Measurements from ENCODE around the gene POU2F3. TPM values are rescaled to one million over a fixed set of nuclear protein-coding genes. Genes with fewer than 3 reads are reported as not detected.

Gene POU2F3
- total and polyA plus RNA-seq, 2 experiments from 2014 or later = not detected

DNA sequence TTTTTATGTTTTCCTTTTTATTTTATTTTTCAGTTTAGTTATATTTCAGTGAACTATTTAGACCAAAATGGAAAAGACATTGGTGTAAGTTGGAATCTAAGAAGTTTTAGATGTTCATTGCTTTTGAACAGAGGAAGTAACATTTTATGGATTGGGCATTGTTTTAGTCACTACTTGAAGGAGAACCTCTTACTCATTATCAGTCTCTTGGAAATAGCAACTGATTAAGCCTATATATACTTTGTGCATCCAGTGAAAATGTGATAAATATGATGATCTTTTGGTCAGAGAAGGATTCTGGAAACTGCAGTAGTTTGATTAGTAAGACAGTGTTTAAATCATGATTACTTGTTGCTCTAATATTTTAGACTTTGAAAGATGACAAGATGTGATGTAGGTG is 110.7 kb downstream of the POU2F3 start:
- DNase-seq = no peak
- Histone ChIP-seq H3K9ac (no peak overlapping the region), H3K27ac (no peak overlapping the region), H2AFZ (no peak overlapping the region), H3K4me1 (ENCODE audit: insufficient read depth) (peaks cover 13% of the 10 kb centered on the region), H3K79me2 (ENCODE audit: insufficient read depth) (peaks cover 98% of the 10 kb centered on the region), H3F3A (ENCODE audit: insufficient read depth) (peaks cover 2% of the 10 kb centered on the region; the same call in 1 of the 2 replicates), H3K36me3 (ENCODE audit: low read depth) (no peaks in the 10 kb centered on the region; the same call in 1 of the 2 replicates), H3K4me3 (no peak overlapping the region), H3K9me2 (ENCODE audit: insufficient read depth) (no peaks in the 10 kb centered on the region), H4K20me1 (ENCODE audit: insufficient read depth) (peaks cover 43% of the 10 kb centered on the region), H3K27me3 (replicated peaks; ENCODE audit: insufficient read depth) (no peaks in the 10 kb centered on the region), H3K9me3 (ENCODE audit: low read depth) (no peaks in the 10 kb centered on the region), H3K4me2 (ENCODE audit: unreplicated experiment) (no peak overlapping the region)
- in situ Hi-C loops (cut with MboI) = no loop called here
- TF ChIP-seq EZH2 (IDR thresholded peaks at IDR 0.05; ENCODE audit: insufficient read depth, poor library complexity, severe bottlenecking) (no peak), EZH2phosphoT487 (IDR thresholded peaks at IDR 0.05; ENCODE audit: insufficient read depth, low read depth) (no peak)

DNA sequence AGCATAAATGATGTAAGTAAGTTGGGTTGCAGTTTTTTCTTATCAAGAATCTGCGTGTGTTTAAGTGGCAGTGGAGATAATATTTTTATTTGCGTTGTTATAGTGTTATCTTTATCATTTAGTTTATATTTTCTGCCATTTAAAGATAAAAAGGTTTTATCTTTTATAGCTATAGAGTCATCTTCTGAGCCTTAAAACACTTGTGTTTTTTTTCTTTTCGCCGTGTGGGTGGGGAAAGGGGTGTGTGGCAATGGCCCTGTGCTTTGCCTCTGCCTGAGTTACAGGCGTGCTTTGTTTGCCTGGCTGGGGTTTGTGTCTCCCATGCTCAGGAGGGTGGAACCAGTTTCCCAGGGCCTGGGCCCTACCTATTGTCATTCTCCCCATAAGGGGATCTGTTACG is 112.5 kb downstream of the POU2F3 start:
- H3F3A ChIP-seq (ENCODE audit: insufficient read depth) = 0 out of 2 replicates have a peak, but pooled peaks cover 2% of the 10 kb centered on the region
- H3K36me3 ChIP-seq (ENCODE audit: low read depth) = no peaks in the 10 kb centered on the region
- DNase-seq = no peak
- H3K9ac ChIP-seq = no peak overlapping the region
- TF ChIP-seq EZH2 (IDR thresholded peaks at IDR 0.05; ENCODE audit: insufficient read depth, poor library complexity, severe bottlenecking) (no peak), EZH2phosphoT487 (IDR thresholded peaks at IDR 0.05; ENCODE audit: insufficient read depth, low read depth) (no peak)
- H3K9me3 ChIP-seq (ENCODE audit: low read depth) = no peaks in the 10 kb centered on the region
- H3K27me3 ChIP-seq (replicated peaks; ENCODE audit: insufficient read depth) = no peaks in the 10 kb centered on the region
- in situ Hi-C loops (cut with MboI) = no loop called here
- H3K4me3 ChIP-seq = no peak overlapping the region
- H2AFZ ChIP-seq = no peak overlapping the region
- H3K4me2 ChIP-seq (ENCODE audit: unreplicated experiment) = no peak overlapping the region
- H3K9me2 ChIP-seq (ENCODE audit: insufficient read depth) = no peaks in the 10 kb centered on the region
- H3K27ac ChIP-seq = no peak overlapping the region
- peaks cover 3% of the 10 kb centered on the region for H3K4me1 ChIP-seq (ENCODE audit: insufficient read depth)
- H3K79me2 ChIP-seq (ENCODE audit: insufficient read depth) = peaks cover 98% of the 10 kb centered on the region
- peaks cover 38% of the 10 kb centered on the region; the same call in 1 of the 2 replicates for H4K20me1 ChIP-seq (ENCODE audit: insufficient read depth)
- WGBS, 2 experiments (ENCODE audit: low coverage in 1 of 2, low lambda C conversion rate in 2 of 2, missing lambda C conversion rate in 2 of 2) = 79 to 81% methylated on average over 6 of the region's 6 CpGs

DNA sequence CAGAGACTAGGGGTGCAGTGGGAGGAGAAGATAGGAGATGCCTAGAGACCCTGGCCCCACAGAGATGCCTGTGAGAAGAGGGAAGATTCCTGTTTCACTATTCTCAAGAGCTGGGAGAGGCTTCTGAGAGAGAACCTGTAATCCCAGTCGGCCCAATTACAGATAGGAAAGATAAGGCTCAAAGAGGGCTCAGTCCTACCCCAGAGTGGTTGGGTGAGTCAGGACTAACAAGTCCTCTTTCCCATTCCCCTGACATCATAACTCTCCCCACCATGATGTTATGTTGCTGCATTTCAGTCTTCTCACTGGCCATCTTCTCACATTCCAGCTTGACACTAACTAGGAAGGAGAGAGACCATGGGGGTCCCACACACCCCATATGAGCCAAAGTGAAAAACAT is 114.1 kb downstream of the POU2F3 start:
- H3K4me1 ChIP-seq (ENCODE audit: insufficient read depth) = no peaks in the 10 kb centered on the region; the same call in 1 of the 2 replicates
- WGBS, 2 experiments (ENCODE audit: low coverage in 1 of 2, low lambda C conversion rate in 2 of 2, missing lambda C conversion rate in 2 of 2) = 31 to 50% methylated on average over 1 of the region's 1 CpG
- no peak overlapping the region for H3K9ac ChIP-seq
- 0 out of 2 replicates have a peak, but pooled peaks cover 2% of the 10 kb centered on the region for H3F3A ChIP-seq (ENCODE audit: insufficient read depth)
- TF ChIP-seq EZH2 (IDR thresholded peaks at IDR 0.05; ENCODE audit: insufficient read depth, poor library complexity, severe bottlenecking) = no peak
- no peak for TF ChIP-seq EZH2phosphoT487 (IDR thresholded peaks at IDR 0.05; ENCODE audit: insufficient read depth, low read depth)
- no peak overlapping the region for H2AFZ ChIP-seq
- H3K79me2 ChIP-seq (ENCODE audit: insufficient read depth) = peaks cover 98% of the 10 kb centered on the region
- H3K4me3 ChIP-seq = no peak overlapping the region
- H3K27me3 ChIP-seq (replicated peaks; ENCODE audit: insufficient read depth) = no peaks in the 10 kb centered on the region
- H4K20me1 ChIP-seq (ENCODE audit: insufficient read depth) = peaks cover 43% of the 10 kb centered on the region; the same call in 1 of the 2 replicates
- H3K9me3 ChIP-seq (ENCODE audit: low read depth) = no peaks in the 10 kb centered on the region
- no peaks in the 10 kb centered on the region for H3K9me2 ChIP-seq (ENCODE audit: insufficient read depth)
- H3K27ac ChIP-seq = no peak overlapping the region
- in situ Hi-C loops (cut with MboI) = no loop called here
- no peaks in the 10 kb centered on the region for H3K36me3 ChIP-seq (ENCODE audit: low read depth)
- DNase-seq = no peak
- H3K4me2 ChIP-seq (ENCODE audit: unreplicated experiment) = no peak overlapping the region

DNA sequence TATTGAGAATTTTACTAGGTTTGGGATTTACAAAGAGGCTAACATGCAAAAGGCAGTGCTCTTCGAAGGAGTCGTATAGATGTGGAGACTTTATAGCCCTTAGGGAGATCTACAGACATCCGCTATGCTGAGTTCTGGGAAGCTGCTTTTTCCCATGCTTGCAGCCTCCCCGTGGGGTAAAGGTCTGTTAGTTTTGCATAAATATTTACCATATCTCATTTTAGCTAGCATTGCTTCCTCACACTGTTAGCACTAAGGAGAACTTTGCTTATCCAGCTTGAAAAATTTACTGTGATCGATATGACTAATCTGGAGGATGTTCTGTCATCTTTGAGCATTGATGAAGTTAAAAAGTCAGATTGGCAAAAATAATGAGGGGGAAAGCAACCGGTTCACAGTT is 114.8 kb downstream of the POU2F3 start:
- Histone ChIP-seq H3K27ac (no peak overlapping the region), H3K9me2 (ENCODE audit: insufficient read depth) (no peaks in the 10 kb centered on the region), H3K36me3 (ENCODE audit: low read depth) (no peaks in the 10 kb centered on the region), H3K4me2 (ENCODE audit: unreplicated experiment) (no peak overlapping the region), H3F3A (ENCODE audit: insufficient read depth) (0 out of 2 replicates have a peak, but pooled peaks cover 2% of the 10 kb centered on the region), H3K27me3 (replicated peaks; ENCODE audit: insufficient read depth) (no peaks in the 10 kb centered on the region), H2AFZ (no peak overlapping the region), H3K9me3 (ENCODE audit: low read depth) (no peaks in the 10 kb centered on the region), H4K20me1 (ENCODE audit: insufficient read depth) (peaks cover 45% of the 10 kb centered on the region; the same call in 1 of the 2 replicates), H3K4me1 (ENCODE audit: insufficient read depth) (no peaks in the 10 kb centered on the region; the same call in 1 of the 2 replicates), H3K79me2 (ENCODE audit: insufficient read depth) (peaks cover 98% of the 10 kb centered on the region), H3K9ac (no peak overlapping the region), H3K4me3 (no peak overlapping the region)
- WGBS, 2 experiments (ENCODE audit: low coverage in 1 of 2, low lambda C conversion rate in 2 of 2, missing lambda C conversion rate in 2 of 2) = 74 to 76% methylated on average over 6 of the region's 6 CpGs
- no peak for DNase-seq
- TF ChIP-seq EZH2 (IDR thresholded peaks at IDR 0.05; ENCODE audit: insufficient read depth, poor library complexity, severe bottlenecking) (no peak), EZH2phosphoT487 (IDR thresholded peaks at IDR 0.05; ENCODE audit: insufficient read depth, low read depth) (no peak)
- in situ Hi-C loops (cut with MboI) = no loop called here

DNA sequence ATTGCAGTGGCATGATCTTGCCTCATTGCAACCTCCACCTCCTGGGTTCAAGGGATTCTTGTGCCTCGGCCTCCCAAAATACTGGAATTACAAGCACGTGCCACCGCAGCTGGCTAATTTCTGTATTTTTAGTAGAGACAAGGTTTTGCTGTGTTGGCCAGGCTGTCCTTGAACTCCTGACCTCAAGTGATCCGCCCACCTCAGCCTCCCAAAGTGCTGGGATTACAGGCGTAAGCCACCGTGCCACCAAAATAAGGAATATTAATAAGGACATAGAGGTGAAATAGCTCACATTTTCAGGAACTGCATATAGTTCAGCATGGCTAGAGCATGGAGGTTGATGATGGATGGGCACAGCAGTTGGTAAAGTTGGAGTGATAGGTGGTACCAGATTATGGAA is 117.7 kb downstream of the POU2F3 start:
- Histone ChIP-seq H3K36me3 (ENCODE audit: low read depth) (no peaks in the 10 kb centered on the region), H3K4me2 (ENCODE audit: unreplicated experiment) (no peak overlapping the region), H3K9ac (no peak overlapping the region), H3F3A (ENCODE audit: insufficient read depth) (no peaks in the 10 kb centered on the region), H3K27ac (no peak overlapping the region), H2AFZ (no peak overlapping the region), H3K4me1 (ENCODE audit: insufficient read depth) (peaks cover 10% of the 10 kb centered on the region), H4K20me1 (ENCODE audit: insufficient read depth) (peaks cover 49% of the 10 kb centered on the region; the same call in 1 of the 2 replicates), H3K9me2 (ENCODE audit: insufficient read depth) (no peaks in the 10 kb centered on the region), H3K27me3 (replicated peaks; ENCODE audit: insufficient read depth) (no peaks in the 10 kb centered on the region), H3K9me3 (ENCODE audit: low read depth) (no peaks in the 10 kb centered on the region), H3K4me3 (no peak overlapping the region), H3K79me2 (ENCODE audit: insufficient read depth) (peaks cover 100% of the 10 kb centered on the region)
- DNase-seq = no peak
- 96 to 99% methylated on average over 6 of the region's 6 CpGs for WGBS, 2 experiments (ENCODE audit: low coverage in 1 of 2, low lambda C conversion rate in 2 of 2, missing lambda C conversion rate in 2 of 2)
- no peak for TF ChIP-seq EZH2 (IDR thresholded peaks at IDR 0.05; ENCODE audit: insufficient read depth, poor library complexity, severe bottlenecking)
- no peak for TF ChIP-seq EZH2phosphoT487 (IDR thresholded peaks at IDR 0.05; ENCODE audit: insufficient read depth, low read depth)
- in situ Hi-C loops (cut with MboI) = no loop called here
